ENCODE data around the gene GLUL.
"Not testable (repeated sequence)": the region's sequence is repeated elsewhere in the genome, so short reads cannot be mapped to it uniquely, and the experiment has no call there.

Gene GLUL

GRCh38 chr1:182381962-182382819 is 9.4 kb downstream of the GLUL start:
- TF ChIP-seq CTCF (IDR thresholded peaks at IDR 0.05; ENCODE audit: low read depth, low read length) (no peak), MAX (IDR thresholded peaks at IDR 0.05; ENCODE audit: low read depth, low read length) (no peak), POLR2A (IDR thresholded peaks at IDR 0.05; ENCODE audit: extremely low read depth, insufficient read length) (no peak), MYC (IDR thresholded peaks at IDR 0.05; ENCODE audit: low read depth, low read length) (no peak)
- no peak for DNase-seq (ENCODE audit: low read depth)
- no peak overlapping the region for H3K4me3 ChIP-seq (ENCODE audit: low read depth, low read length)

GRCh38 chr1:182380199-182380598 is 11.4 kb downstream of the GLUL start:
- DNase-seq (ENCODE audit: low read depth) = no peak
- TF ChIP-seq POLR2A (IDR thresholded peaks at IDR 0.05; ENCODE audit: extremely low read depth, insufficient read length) (no peak), CTCF (IDR thresholded peaks at IDR 0.05; ENCODE audit: low read depth, low read length) (no peak), MYC (IDR thresholded peaks at IDR 0.05; ENCODE audit: low read depth, low read length) (no peak), MAX (IDR thresholded peaks at IDR 0.05; ENCODE audit: low read depth, low read length) (no peak)
- no peak overlapping the region for H3K4me3 ChIP-seq (ENCODE audit: low read depth, low read length)

- not testable (repeated sequence) for DNase-seq (ENCODE audit: low read depth)
Measured at GRCh38 chr1:182379781-182380180, 11.8 kb downstream of the GLUL start.

GRCh38 chr1:182376936-182377574 is 14.5 kb downstream of the GLUL start:
- TF ChIP-seq MYC (IDR thresholded peaks at IDR 0.05; ENCODE audit: low read depth, low read length) (no peak), POLR2A (IDR thresholded peaks at IDR 0.05; ENCODE audit: extremely low read depth, insufficient read length) (no peak), MAX (IDR thresholded peaks at IDR 0.05; ENCODE audit: low read depth, low read length) (no peak), CTCF (IDR thresholded peaks at IDR 0.05; ENCODE audit: low read depth, low read length) (no peak)
- H3K4me3 ChIP-seq (ENCODE audit: low read depth, low read length) = no peak overlapping the region
- no peak for DNase-seq (ENCODE audit: low read depth)

More at GRCh38 chr1:182379781-182380180, 11.8 kb downstream of the GLUL start:
- H3K4me3 ChIP-seq (ENCODE audit: low read depth, low read length) = not testable (repeated sequence)

GRCh38 chr1:182374101-182374834 is 17.3 kb downstream of the GLUL start:
- TF ChIP-seq POLR2A (IDR thresholded peaks at IDR 0.05; ENCODE audit: extremely low read depth, insufficient read length) (no peak), MYC (IDR thresholded peaks at IDR 0.05; ENCODE audit: low read depth, low read length) (no peak), MAX (IDR thresholded peaks at IDR 0.05; ENCODE audit: low read depth, low read length) (no peak), CTCF (IDR thresholded peaks at IDR 0.05; ENCODE audit: low read depth, low read length) (no peak)
- DNase-seq (ENCODE audit: low read depth) = no peak
- no peak overlapping the region for H3K4me3 ChIP-seq (ENCODE audit: low read depth, low read length)

- DNase-seq (ENCODE audit: low read depth) = no peak
- TF ChIP-seq MAX (IDR thresholded peaks at IDR 0.05; ENCODE audit: low read depth, low read length) (no peak), CTCF (IDR thresholded peaks at IDR 0.05; ENCODE audit: low read depth, low read length) (no peak), POLR2A (IDR thresholded peaks at IDR 0.05; ENCODE audit: extremely low read depth, insufficient read length) (no peak), MYC (IDR thresholded peaks at IDR 0.05; ENCODE audit: low read depth, low read length) (no peak)
- no peak overlapping the region for H3K4me3 ChIP-seq (ENCODE audit: low read depth, low read length)
Measured at GRCh38 chr1:182370532-182370931, 21.1 kb downstream of the GLUL start.
